Renal cortical epithelial cell (primary cell): ENCODE results near the gene RPL10. TPM values are rescaled to one million over a fixed set of nuclear protein-coding genes. Genes with fewer than 3 reads are reported as not detected.

ENCODE experiments used
- DNase-seq: peaks from one replicate; pipeline ENCODE4 v3.0.0-alpha.2; 2011; ENCODE audit warnings: low read depth
- total RNA-seq: library from RNA; depleted of rRNA; stranded (reverse); fragments of >200 nt; gene quantifications from 2 replicates; pipeline ENCODE4 v1.2.3, GENCODE V29; 2014

Gene RPL10
- total RNA-seq, 1 donor from 2014 or later, result 3,735 TPM

GRCh38 chrX:154362085-154362742 lies 36.0 kb upstream of the RPL10 start:
- no peak for DNase-seq

GRCh38 chrX:154363706-154364439 lies 34.3 kb upstream of the RPL10 start:
- no peak for DNase-seq

GRCh38 chrX:154365052-154365600 lies 33.1 kb upstream of the RPL10 start:
- DNase-seq, result no peak

DNA sequence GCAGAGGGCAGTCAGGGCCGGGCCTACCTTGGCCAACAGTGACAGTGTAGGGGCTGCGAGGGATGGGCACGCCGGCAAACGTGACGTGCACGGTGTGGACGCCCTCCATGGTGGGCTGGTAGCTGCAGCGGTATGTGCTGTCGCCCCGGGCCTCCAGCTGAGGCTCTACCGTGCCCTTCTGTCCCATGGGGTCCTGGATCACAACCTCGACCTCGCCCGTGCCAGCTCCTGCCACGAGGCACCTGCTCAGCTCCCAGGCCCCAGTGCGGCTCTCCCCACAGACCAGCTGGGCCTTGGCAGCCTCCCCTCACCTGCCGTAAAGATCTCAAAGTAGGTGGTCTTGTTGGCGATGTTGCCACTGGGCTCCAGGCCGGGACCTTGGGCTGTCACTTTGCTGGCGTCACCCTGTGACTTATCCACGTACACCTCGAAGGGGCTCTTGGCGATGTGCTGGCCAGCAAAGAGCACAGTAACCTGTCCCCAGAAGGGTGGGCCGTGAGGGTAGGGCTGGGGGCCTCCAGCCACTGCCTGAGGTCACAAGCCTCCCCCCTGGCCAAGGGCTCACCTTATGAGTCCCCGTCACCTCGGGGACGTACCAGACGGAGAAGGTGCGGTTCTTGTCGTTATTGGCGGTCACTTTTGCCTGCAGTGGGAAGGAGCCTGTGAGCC lies 32.0 kb upstream of the RPL10 start:
- no peak for DNase-seq

DNA sequence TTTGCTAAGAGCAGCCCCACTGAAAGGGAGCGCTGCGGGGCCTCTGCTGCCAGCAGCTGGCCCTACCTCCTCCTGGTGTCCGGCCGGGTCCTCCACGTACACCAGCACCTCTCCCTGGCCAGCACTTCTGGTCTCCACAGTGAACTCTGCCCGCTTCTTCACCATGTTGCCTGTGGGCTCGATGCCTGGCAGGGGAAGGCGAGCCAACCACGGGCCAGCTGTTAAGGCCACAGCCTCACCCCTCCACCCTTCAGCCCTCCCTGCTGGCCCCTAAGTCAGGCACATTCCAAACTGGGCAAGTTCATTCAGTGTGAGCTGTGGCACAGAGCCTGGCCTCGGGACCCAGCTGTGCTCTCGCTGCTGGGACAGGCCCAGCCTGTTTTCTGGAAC lies 31.5 kb upstream of the RPL10 start:
- no peak for DNase-seq

- no peak for DNase-seq
These were observed 30.5 kb upstream of the RPL10 start for GRCh38 chrX:154367474-154368308.

- DNase-seq, result peak; percentile 89
These were observed 29.3 kb upstream of the RPL10 start for GRCh38 chrX:154368630-154369448.

DNA sequence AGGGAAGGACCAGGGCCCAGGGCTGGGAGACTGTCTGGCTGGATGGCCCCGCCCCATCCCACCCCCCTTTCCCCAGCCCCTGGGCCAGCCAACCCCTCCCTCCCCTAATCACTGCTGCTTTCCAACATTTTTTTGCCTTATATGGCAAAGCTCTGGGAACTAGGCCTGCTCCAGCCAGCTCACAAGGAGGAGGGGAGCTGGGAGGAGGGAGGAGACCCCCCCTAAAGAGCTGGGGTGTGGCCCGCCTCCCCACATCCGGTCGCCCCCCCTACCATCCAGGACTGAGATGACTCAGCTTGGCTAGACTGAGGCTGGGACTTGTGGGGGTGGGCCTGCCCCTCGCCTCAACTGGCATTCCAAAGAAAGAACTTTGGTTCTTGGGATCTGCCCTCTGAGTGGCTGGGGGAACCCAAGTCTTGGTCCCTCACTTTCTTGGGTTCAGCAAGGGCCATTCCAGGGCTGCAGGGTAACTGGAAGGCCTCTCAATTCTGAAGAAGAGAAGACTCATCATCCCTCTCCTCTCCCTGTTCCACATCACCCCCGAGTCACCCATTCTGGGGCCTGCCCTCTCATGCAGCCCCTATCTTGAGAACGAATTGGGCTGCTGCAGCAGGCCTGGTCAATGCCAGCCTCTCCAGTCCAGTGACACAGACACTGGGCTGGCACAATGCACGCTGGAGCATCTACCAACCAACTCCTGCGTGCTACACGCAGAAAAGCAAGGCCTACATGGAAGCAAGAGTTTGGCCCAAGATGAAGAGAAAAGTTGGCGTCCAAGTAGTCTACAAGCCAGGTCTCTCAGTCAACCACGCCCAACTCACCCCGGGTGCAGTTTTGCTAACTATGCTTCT lies 28.5 kb upstream of the RPL10 start:
- peak; percentile 89 for DNase-seq

- DNase-seq, result no peak
These were observed 27.7 kb upstream of the RPL10 start for GRCh38 chrX:154370300-154371016.

DNA sequence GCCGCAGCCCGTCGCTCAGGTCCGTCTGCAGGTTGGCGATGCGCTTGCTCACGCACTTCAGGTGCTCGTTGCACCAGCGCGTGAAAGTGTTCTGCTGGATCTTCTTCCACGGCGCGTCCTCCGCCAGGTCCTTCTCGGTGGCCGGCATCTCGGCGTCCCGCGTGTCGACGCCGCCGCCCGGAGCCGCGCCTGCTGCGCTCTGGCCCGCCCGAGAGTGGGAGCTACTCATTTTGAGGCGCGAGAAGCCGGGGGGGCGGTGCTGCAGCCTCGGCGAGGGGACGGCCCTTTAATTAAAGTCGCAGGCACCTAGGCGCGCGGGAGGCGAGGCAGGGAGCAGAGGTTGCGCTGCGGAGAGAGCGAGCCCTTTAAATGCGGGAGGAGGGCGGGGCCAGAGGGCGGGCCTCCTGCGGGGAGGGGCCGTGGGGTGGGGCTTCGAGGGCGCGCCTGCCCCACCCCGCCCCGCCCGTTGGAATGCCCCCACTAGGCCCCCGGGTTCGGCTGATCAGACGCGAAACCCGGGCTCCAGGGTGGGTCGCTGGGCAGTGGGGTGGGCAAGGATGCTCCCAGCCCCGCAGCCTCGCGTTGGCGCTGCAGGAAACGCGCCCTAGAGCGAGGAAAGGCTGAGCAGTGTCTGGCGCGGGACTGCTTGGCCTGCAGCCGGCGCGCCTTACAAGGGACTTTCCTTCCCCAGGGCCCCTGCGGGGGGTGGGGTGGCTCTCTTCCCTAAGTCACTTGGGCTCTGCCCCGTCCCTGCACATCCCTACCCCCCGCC lies 27.0 kb upstream of the RPL10 start:
- DNase-seq, result peak; percentile 69

GRCh38 chrX:154371789-154372300 lies 26.3 kb upstream of the RPL10 start:
- DNase-seq, result no peak

DNA sequence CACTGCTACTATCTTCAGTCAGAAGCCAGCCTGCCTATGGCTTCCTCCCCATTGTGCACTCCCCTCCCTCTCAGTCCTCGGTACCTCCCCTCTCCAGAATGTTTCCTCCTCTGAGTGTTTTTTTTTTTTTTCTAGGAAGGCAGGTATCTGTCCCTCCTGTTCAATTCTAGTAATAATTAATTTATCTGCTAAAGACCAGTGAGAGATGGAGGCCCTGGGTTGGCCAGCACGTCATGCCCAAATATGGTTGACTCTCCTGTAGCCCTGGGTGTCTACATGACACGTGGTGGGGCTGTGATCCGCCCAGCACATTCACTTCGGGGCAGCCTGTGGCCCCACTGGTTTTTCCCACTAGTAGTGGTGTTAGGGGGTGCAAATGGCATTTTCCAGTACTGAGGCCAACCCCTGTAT lies 25.6 kb upstream of the RPL10 start:
- peak; percentile 67 for DNase-seq

- peak; percentile 49 for DNase-seq
These were observed 24.6 kb upstream of the RPL10 start for GRCh38 chrX:154373340-154374306.

DNA sequence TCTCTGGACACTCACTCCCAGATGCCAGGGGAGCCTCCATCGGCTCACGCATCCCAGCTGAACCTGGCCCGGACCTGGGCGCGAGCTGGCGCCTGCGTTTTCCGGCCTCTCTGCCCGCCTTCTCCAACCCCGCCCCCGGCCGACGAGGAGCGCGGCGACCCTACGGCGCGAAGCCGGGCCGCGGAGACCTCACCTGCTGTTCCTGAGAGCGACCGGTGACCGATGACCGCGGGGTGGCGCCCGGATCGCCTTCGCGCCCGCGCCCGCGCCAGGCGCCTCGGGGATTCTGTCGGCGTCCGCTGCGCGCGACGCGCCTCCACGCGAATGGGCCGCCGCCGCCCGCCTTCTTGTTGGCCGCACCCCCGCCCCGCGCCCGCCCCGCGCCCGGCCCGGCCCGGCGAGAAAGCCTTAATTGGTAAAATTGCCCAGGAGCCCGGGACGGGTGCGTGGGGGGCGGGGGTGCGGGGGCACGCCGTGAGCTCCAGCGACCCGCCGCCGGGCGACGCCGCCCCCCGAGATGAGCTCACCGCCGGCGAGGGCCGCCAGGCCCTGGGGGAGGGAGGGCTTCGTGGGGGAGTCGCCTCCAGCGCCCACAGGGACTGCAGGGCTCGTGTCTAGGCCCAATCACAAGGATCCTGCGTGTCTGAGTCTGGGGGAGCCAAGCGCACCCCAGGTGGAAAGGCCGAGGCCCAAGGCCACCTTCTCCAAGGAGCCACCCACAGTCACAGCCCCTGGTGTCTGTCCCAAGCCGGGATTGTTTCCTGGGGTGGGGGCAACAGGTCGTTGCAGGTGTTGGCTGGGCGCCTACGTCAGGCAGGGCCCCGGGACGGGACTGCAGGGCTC lies 23.6 kb upstream of the RPL10 start, which contains the start of gene FLNA:
TSS of gene FLNA (minus strand) at position 322 of the 843 bp plus-strand sequence. CDS start 3,389 bp downstream, outside the sequence.
- DNase-seq, result no peak

- DNase-seq, result no peak
These were observed 23.0 kb upstream of the RPL10 start for GRCh38 chrX:154375156-154375504.

GRCh38 chrX:154376774-154377173 lies 21.4 kb upstream of the RPL10 start:
- DNase-seq, result no peak
